HepG2 (cell line): ENCODE data around the gene SMCO4. TPM values are rescaled to one million over a fixed set of nuclear protein-coding genes. Genes with fewer than 3 reads are reported as not detected.
A peak's percentile ranks its signal among the peaks of the same experiment; 100 is the strongest.

ENCODE experiments used
- BRCA1 ChIP-seq: sonication (generic); formaldehyde crosslinking; IDR thresholded peaks from 2 replicates; pipeline ENCODE4 v1.4.0; 2020; ENCODE audit warnings: missing genetic modification reagents
- CBFB ChIP-seq: sonication (generic); formaldehyde crosslinking; IDR thresholded peaks from 2 replicates; pipeline ENCODE4 v1.4.0; 2020; ENCODE audit warnings: missing genetic modification reagents
- ERF ChIP-seq: IDR thresholded peaks from 2 replicates; pipeline ENCODE4 v1.6.1; 2018; ENCODE audit warnings: missing biosample characterization, missing genetic modification reagents
- LCORL ChIP-seq, 2 experiments: fragments of 450-650 bp in 1 of 2; sonication (generic) in 1 of 2; formaldehyde crosslinking in 1 of 2; IDR thresholded peaks; 2 replicates each; pipeline versions ENCODE4 v1.5.0 to v1.6.1; 2017 to 2020; ENCODE audit warnings: antibody characterized with exemption in 1 of 2, missing genetic modification reagents in 1 of 2
- MYC ChIP-seq: sonication (generic); formaldehyde crosslinking; IDR thresholded peaks from 2 replicates; pipeline ENCODE4 v1.9.0; 2021; ENCODE audit warnings: missing genetic modification reagents, borderline replicate concordance
- NONO ChIP-seq, 2 experiments: fragments of 450-650 bp in 1 of 2; sonication (generic) in 1 of 2; formaldehyde crosslinking in 1 of 2; IDR thresholded peaks in 1 of 2; conservative IDR thresholded peaks in 1 of 2; 2 replicates each; pipeline versions ENCODE4 v1.6.1 to v1.8.0; 2017 to 2022; ENCODE audit warnings: mild to moderate bottlenecking in 1 of 2, missing genetic modification reagents in 1 of 2, moderate library complexity in 1 of 2
- PAWR ChIP-seq: sonication (generic); formaldehyde crosslinking; IDR thresholded peaks from 2 replicates; pipeline ENCODE4 v1.4.0; 2020; ENCODE audit warnings: missing genetic modification reagents, mild to moderate bottlenecking, borderline replicate concordance
- POLR2G ChIP-seq: fragments of 200-400 bp; formaldehyde crosslinking; IDR thresholded peaks from 2 replicates; pipeline ENCODE4 v1.6.1; 2018; ENCODE audit warnings: mild to moderate bottlenecking, low read depth, low read length, moderate library complexity
- RBM22 ChIP-seq: fragments of 200-400 bp; formaldehyde crosslinking; optimal IDR thresholded peaks from 2 replicates; pipeline ENCODE3; 2017; ENCODE audit warnings: mild to moderate bottlenecking, low read length, moderate library complexity
- RFX5 ChIP-seq: IDR thresholded peaks from 2 replicates; pipeline ENCODE4 v1.6.1; 2011; ENCODE audit warnings: low read depth, low read length, improper control_type of control experiment
- SP140L ChIP-seq: sonication (generic); formaldehyde crosslinking; IDR thresholded peaks from 2 replicates; pipeline ENCODE4 v1.4.0; 2020; ENCODE audit warnings: missing genetic modification reagents, borderline replicate concordance
- SYNCRIP ChIP-seq: fragments of 200-400 bp; formaldehyde crosslinking; IDR thresholded peaks from 2 replicates; pipeline ENCODE4 v1.6.1; 2018; ENCODE audit warnings: mild to moderate bottlenecking, low read depth, low read length; ENCODE audit not compliant: insufficient read depth
- TRIM24 ChIP-seq: sonication (generic); formaldehyde crosslinking; IDR thresholded peaks from 2 replicates; pipeline ENCODE4 v1.8.0; 2022; ENCODE audit warnings: mild to moderate bottlenecking, missing genetic modification reagents
- XBP1 ChIP-seq: sonication (generic); formaldehyde crosslinking; IDR thresholded peaks from 2 replicates; pipeline ENCODE4 v1.5.0; 2020; ENCODE audit warnings: missing genetic modification reagents
- ZBTB21 ChIP-seq: sonication (generic); formaldehyde crosslinking; IDR thresholded peaks from 2 replicates; pipeline ENCODE4 v1.4.0; 2020; ENCODE audit warnings: missing genetic modification reagents
- ZBTB3 ChIP-seq: sonication (generic); formaldehyde crosslinking; IDR thresholded peaks from 2 replicates; pipeline ENCODE4 v1.4.0; 2020; ENCODE audit warnings: low read depth, mild to moderate bottlenecking, moderate library complexity, missing genetic modification reagents, borderline replicate concordance
- ZNF10 ChIP-seq: sonication (generic); formaldehyde crosslinking; IDR thresholded peaks from 2 replicates; pipeline ENCODE4 v1.4.0; 2020; ENCODE audit warnings: mild to moderate bottlenecking, low read depth, missing genetic modification reagents, borderline replicate concordance
- ZNF530 ChIP-seq: sonication (generic); formaldehyde crosslinking; IDR thresholded peaks from 2 replicates; pipeline ENCODE4 v1.5.0; 2020; ENCODE audit warnings: low read depth, mild to moderate bottlenecking, missing genetic modification reagents
- ZNF549 ChIP-seq: sonication (generic); formaldehyde crosslinking; IDR thresholded peaks from 2 replicates; pipeline ENCODE4 v1.5.0; 2020; ENCODE audit warnings: missing genetic modification reagents
- ZNF563 ChIP-seq: sonication (generic); formaldehyde crosslinking; IDR thresholded peaks from 2 replicates; pipeline ENCODE4 v1.8.0; 2022; ENCODE audit warnings: mild to moderate bottlenecking, moderate library complexity, missing genetic modification reagents
- ZNF781 ChIP-seq: sonication (generic); formaldehyde crosslinking; IDR thresholded peaks from 2 replicates; pipeline ENCODE4 v1.5.1; 2020; ENCODE audit warnings: borderline replicate concordance, mild to moderate bottlenecking, missing genetic modification reagents; ENCODE audit errors: not compliant biosample characterization
- polyA plus RNA-seq, 8 experiments: library from polyadenylated mRNA; depleted of rRNA in 3 of 8; stranded (reverse) in 7 of 8; unstranded in 1 of 8; fragments of >200 nt; fragmentation: Illumina TruSeq in 4 of 8; extraction: Trizol in 4 of 8; gene quantifications; 2 replicates each; pipeline versions ENCODE4 v1.2.1 to v1.2.3, GENCODE V29; 2011 to 2016; ENCODE audit warnings: low read depth in 4 of 8, missing spikeins in 1 of 8, mixed read lengths in 1 of 8; ENCODE audit not compliant: insufficient read depth in 1 of 8
- total RNA-seq, 5 experiments: library from RNA; depleted of rRNA; stranded (reverse); fragments of >200 nt; fragmentation: Illumina TruSeq; extraction: Trizol; gene quantifications; 2 replicates each; pipeline ENCODE4 v1.2.3, GENCODE V29; 2016; ENCODE audit warnings: low read depth in 1 of 5
- TF ChIP-seq, protein P1 (sequence below): sonication (generic); formaldehyde crosslinking; IDR thresholded peaks from 2 replicates; pipeline ENCODE4 v1.4.0; 2020; ENCODE audit warnings: mild to moderate bottlenecking, missing genetic modification reagents
- TF ChIP-seq, protein P2 (sequence below), 2 experiments: sonication (generic) in 1 of 2; formaldehyde crosslinking in 1 of 2; IDR thresholded peaks; 2 replicates each; pipeline versions ENCODE4 v1.6.1 to v1.9.0; 2014 to 2022; ENCODE audit warnings: antibody characterized with exemption in 1 of 2, borderline replicate concordance in 1 of 2, inconsistent platforms in 1 of 2, low read depth in 1 of 2, missing genetic modification reagents in 1 of 2

Gene SMCO4
- total and polyA plus RNA-seq, 2 of the 13 experiments (the other 11 are each of a cell fraction or from before 2014, with no cell fraction given) = 10.6 to 28.5 TPM

DNA sequence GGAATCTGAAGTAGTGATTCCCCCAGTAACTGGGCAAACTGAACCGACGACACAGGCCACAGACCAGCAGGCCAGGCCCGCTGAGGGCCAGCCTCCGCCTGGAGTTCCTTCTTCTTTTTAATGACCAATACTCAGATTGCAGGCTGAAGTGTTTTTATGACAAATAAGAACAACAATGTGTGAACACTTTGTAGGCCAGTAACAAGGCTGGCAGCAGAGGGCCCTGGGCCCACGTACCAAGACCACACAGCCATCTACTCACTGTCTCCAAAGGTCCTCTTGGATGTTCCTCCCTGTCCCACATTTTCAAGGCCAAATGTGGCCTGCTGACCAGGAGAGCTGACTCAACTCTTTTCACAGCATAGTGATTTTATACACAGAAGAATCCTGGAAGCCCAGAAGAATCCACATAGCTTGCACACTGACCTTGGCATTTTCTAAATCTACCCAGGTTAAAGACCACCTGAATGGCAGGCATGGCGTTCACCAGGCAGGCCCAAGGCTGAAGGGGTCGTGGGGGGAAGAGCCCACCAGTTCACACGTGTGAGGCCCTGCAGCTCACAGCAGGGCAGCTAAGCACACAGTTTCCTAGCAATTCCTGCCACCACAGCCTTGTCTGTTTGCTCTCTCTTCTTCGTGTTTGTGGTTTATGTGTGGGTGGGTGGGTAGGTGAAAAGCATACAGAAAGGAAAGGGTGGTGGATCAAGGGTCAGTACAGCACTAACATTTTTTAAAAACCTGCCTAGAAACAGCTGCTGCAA lies 13.3 kb downstream of the SMCO4 start (continued):
- TF ChIP-seq CBFB (CRISPR knock-in tag) (peak; percentile 64; the same call in 1 of the 2 replicates), ERF (no peak), TRIM24 (no peak), ZNF530 (CRISPR knock-in tag) (no peak), ZNF781 (CRISPR knock-in tag) (no peak), MYC (CRISPR knock-in tag) (peak; percentile 35; the same call in 1 of the 2 replicates), XBP1 (no peak), POLR2G (no peak), RBM22 (no peak), ZNF563 (CRISPR knock-in tag) (no peak), RFX5 (peak; percentile 90), ZNF10 (CRISPR knock-in tag) (no peak), NONO (IDR thresholded peaks at IDR 0.05) (no peak), NONO (CRISPR knock-in tag; conservative IDR thresholded peaks at IDR 0.05) (0 out of 2 replicates have a peak, but pooled peaks have one; percentile 36), LCORL (IDR thresholded peaks at IDR 0.05) (no peak), LCORL (CRISPR knock-in tag; IDR thresholded peaks at IDR 0.05) (no peak), BRCA1 (CRISPR knock-in tag) (no peak), ZBTB3 (CRISPR knock-in tag) (0 out of 2 replicates have a peak, but pooled peaks have one; percentile 41), SP140L (CRISPR knock-in tag) (no peak), SYNCRIP (no peak), PAWR (CRISPR knock-in tag) (no peak), ZBTB21 (CRISPR knock-in tag) (no peak; the same call in 1 of the 2 replicates), ZNF549 (CRISPR knock-in tag) (no peak)
- TF ChIP-seq, protein P1, sequence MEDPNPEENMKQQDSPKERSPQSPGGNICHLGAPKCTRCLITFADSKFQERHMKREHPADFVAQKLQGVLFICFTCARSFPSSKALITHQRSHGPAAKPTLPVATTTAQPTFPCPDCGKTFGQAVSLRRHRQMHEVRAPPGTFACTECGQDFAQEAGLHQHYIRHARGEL (CRISPR knock-in tag) = no peak
- TF ChIP-seq, protein P2, sequence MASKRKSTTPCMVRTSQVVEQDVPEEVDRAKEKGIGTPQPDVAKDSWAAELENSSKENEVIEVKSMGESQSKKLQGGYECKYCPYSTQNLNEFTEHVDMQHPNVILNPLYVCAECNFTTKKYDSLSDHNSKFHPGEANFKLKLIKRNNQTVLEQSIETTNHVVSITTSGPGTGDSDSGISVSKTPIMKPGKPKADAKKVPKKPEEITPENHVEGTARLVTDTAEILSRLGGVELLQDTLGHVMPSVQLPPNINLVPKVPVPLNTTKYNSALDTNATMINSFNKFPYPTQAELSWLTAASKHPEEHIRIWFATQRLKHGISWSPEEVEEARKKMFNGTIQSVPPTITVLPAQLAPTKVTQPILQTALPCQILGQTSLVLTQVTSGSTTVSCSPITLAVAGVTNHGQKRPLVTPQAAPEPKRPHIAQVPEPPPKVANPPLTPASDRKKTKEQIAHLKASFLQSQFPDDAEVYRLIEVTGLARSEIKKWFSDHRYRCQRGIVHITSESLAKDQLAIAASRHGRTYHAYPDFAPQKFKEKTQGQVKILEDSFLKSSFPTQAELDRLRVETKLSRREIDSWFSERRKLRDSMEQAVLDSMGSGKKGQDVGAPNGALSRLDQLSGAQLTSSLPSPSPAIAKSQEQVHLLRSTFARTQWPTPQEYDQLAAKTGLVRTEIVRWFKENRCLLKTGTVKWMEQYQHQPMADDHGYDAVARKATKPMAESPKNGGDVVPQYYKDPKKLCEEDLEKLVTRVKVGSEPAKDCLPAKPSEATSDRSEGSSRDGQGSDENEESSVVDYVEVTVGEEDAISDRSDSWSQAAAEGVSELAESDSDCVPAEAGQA (IDR thresholded peaks at IDR 0.05; ENCODE audit: low read depth) = no peak
- TF ChIP-seq, protein P2 (CRISPR knock-in tag; IDR thresholded peaks at IDR 0.05; ENCODE audit: borderline replicate concordance) = no peak
